Activated CD4-positive, CD25-positive, alpha-beta regulatory T cell (primary cell): Measurements from ENCODE around the gene PAPOLA.
"Not testable (repeated sequence)": the region's sequence is repeated elsewhere in the genome, so short reads cannot be mapped to it uniquely, and the experiment has no call there.

Experiments used
- DNase-seq, 4 experiments: peaks; one replicate each; lab custom pipeline; 2025; lab: John Stamatoyannopoulos, UW

Gene PAPOLA

DNA sequence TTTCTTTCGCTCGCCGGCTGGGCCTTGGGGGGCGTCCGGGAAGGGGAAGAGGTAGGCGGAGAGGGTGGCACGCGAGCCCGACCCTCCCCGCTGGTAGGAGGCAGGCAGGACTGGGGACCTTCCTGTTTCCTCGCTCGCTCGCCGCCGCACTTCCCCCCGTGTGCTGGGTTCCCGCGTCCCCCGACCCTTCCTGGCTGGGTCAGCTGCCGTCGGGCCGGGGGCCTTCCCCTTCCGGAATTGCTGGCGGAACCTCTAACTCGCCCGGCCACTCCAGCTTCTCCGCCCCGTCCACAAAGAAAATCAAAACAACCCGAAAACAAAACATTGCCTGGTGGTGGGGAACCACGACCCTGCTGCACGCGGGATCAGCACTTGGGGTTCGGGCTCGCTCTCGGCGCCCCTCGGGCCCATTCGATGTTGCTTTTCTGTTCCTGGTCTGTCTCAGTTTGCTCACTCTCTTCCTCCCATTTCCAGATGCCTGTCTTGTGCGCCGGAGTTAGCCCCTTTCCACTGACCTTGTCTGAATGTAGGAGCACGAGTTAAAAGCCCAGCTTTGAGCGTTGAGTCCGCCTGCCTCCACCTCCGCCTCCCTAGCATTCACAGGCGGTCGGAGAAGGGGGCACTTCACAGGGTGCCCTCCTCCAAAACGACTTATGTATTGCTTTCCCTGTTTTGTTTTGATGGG lies 581 bp downstream of the PAPOLA start:
- DNase-seq: peak in 2 of 4 experiments; percentile 22 to 35

DNA sequence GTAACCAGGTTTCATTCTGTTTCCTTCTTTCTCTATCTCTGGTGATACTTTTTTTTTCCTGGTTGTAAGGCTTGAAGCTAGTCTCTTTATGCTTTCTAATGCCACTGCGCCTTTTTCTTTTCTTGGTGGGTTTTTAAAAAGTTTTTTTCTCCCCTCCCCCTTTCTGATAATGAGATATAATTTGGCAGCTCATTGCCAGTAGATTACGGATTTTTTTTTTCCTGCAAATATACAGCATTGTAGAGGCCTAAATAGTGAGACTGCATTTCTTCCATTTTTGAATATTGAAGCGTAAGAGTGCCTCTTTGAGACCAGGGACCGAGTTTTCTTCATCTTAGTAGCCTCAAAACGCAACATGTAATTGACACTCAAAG lies 1.1 kb downstream of the PAPOLA start:
- no peak for DNase-seq

DNA sequence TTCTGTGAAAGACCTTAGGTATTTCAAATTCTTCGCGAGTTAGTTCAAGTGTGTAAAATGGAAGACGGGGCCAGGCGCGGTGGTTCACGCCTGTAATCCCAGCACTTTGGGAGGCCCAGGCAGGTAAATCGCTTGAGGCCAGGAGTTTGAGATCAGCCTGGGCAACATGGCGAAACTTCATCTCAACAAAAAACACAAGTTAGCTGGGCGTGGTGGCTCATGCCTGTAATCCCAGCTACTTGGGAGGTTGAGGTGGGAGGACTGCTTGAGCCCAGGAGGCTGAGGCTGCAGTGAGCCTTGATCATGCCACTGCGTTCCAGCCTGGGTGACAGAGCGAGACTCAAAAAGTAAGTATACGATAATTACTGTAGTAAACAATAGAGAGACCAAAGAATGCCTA lies 2.2 kb downstream of the PAPOLA start:
- DNase-seq: not testable (repeated sequence)

DNA sequence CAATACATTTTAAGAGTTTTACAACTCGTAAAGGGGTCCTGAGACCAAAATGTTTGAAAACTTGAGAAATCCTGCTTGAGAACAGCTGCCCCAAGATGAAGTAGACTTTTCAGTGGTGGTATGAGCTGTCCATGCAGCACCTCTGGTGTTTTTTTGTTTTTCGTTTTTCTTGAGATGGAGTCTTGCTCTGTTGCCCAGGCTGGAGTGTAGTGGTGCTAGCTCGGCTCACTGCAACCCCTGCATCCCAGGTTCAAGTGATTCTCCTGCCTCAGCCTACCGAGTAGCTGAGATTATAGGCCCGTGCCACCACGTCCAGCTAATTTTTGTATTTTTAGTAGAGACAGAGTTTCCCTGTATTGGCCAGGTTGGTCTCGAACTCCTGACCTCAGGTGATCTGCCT lies 5.5 kb downstream of the PAPOLA start:
- no peak for DNase-seq

DNA sequence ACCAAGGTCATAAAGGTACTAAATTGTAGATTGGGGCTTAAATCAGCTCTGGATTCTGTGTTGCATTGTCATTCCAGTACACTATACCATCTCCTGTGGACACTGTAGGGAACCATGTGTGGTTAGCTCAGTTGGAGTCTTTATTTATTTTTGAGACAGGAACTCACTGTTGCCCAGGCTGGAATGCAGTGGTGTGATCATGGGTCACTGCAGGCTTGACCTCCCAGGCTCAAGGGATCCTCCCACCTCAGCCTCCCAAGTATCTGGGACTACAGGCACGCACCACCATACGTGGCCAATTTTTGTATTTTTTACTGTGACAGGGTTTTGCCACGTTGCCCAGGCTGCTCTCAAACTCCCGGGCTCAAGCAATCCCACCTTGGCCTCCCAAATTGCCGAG lies 6.7 kb downstream of the PAPOLA start:
- DNase-seq: no peak

DNA sequence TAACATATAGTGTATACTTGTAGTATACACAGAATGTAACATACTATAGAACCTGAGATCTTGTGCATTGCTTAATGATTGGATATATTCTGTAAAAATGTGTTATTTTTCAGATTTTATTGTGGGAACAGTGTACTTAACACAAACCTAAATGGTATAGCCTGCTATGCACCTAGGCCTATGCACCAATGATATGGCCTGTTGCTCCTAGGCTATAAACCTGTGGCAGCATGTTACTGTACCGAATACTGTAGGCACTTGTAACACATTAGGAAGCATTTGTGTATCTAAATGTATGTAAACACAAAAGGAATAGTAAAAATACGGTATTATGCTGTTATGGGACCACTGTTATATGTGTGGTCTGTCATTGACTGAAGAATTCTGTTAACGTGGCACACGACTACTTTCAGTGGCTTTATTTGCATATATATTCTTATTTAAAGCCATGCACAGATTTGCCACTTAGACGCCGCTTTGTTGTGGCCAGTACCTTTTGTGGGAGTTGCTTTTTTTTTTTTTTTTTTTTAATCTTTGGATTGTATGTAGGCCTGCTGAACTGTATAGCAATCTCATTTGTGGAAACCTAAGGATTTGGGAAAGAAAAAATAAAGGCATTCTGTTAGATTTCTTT lies 7.4 kb downstream of the PAPOLA start:
- no peak for DNase-seq

DNA sequence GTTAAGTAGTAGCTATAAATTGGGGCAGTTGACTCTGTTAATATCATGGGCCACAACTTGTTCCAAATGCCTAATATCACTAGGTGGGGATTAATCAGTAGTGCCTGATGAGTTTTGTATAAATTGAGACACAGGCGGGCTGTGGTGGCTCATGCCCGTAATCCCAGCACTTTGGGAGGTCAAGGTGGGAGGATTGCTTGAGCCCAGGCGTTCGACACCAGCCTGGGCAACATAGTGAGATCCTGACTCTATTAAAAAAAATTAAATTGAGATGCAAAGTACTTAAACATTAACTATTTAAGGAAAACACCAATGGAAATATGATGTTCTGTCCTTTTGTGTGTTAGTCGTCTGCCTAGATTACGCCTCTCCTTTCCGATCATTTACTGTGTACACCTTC lies 9.0 kb downstream of the PAPOLA start:
- no peak for DNase-seq

DNA sequence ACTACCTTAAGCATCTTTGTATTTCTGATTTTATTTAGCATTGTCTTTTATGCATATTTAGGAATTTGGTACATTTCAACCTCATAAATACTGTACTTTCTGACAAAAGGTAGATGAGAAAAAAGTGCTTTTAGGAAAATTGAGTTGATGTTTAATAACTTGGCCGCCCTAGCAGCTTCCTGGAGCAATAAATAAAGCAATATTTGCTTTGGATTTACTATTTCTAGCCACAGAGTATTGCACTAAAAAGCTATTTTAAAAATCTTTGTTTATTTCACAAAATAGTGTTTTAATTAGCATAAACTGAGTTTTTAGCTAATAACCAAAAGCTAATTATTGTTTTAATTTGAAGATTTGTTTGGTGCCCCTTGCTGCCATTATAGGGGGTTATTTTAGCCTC lies 9.5 kb downstream of the PAPOLA start:
- DNase-seq: no peak

DNA sequence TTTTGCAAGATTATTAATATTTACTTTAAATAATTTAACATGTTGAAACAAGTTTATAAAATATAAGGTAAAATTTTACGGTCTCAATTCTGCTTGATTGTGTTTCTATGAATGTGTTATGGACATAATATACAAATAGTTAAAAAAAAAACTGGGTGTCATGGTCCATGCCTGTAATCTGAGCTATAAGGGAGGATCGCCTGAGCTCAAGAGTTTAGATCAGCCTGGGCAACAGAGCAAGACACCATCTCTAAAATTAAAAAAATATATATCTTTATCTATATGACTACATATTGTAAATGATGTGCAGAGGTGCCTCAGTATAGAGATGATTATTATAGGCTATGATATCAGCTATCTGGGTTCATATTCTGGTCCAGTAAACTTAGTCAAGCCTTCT lies 9.9 kb downstream of the PAPOLA start:
- no peak for DNase-seq

DNA sequence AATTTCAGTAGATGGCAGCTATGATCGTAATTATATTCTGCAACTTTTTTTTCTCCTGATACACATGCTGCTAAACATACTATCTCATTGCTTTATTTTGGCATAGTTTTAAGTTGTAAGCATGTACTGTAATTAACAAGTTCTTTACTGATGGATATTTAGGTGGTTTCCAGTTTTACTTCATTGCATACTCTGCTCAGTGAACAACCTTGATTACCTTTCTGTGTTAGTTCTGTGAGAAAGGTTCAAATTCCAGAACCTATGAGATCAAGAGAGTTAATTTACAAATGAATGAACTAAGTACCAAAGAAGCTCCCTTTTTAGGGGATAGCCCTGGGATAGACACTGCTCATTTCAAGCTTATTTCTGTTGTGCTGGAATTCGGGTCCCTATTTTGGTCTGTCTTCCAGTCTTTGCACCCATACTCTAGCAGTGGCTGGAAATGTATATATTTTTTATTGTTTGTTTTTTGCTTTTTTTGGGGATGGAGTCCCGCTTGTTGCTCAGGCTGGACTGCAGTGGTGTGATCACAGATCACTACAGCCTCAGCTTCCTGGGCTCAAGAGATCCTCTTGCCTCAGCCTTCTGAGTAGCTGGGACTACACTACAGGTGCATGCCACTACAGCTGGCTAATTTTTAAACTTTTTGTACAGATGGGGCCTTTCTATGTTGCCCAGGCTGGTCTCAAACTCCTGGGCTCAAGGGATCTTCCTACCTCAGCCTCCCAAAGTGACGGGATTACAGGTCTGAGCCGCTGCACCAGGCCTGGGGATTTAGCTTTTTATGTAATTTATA lies 10.6 kb downstream of the PAPOLA start:
- no peak for DNase-seq

DNA sequence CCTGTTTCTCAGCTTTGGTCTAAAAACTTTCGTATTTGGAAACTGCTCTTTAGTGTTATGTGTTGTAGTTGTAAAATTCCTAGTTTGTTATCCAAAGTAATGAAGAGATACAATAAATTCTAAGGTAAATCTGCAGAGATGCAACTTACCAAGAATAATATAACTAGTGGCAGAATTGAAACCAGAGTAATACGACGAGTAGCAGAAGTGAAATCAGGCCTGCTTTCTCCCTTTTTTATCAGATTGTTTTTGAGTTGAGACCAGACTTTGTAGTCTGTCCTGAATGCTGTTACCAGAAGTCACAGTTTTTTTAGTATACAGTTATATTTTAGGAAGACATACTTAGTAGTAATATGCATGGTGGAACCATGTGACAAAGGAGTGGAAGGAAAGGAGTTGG lies 12.5 kb downstream of the PAPOLA start:
- DNase-seq: no peak

DNA sequence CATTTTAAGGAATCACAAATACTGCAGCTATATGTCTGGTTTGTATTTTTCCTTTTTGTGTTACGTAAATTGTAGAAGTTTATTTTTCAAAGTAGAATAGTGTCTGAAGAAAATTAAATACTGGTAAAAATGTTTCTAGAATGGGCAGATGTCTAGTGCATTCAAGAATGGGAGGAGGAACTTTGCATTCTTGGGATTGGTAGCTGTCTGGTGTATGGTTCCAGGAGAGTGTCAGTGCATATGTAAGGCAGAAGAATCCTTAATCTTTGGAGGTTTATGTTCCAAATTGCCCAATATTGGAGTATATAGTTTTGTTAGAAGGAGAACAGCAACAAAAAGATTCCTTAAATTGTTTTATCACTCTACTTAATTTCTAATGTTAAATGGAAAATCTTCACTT lies 13.5 kb downstream of the PAPOLA start:
- DNase-seq: no peak

DNA sequence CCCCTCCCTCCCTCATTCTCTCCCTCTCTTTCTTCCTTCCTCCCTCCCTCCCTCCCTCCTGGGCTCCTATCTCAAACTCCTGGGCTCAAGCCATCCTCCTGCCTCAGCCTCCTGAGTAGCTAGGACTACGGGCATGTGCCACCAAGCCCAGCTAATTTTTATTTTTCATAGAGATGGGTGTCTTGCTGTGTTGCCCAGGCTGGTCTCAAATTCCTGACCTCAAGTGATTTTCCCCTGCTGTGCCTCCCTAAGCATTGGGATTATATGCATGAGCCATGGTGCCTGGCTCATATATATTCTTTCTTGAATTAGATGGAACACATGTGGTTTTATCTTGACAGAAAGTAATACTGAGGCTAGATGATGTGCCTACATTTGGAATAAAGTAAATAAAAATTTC lies 14.2 kb downstream of the PAPOLA start:
- no peak for DNase-seq

DNA sequence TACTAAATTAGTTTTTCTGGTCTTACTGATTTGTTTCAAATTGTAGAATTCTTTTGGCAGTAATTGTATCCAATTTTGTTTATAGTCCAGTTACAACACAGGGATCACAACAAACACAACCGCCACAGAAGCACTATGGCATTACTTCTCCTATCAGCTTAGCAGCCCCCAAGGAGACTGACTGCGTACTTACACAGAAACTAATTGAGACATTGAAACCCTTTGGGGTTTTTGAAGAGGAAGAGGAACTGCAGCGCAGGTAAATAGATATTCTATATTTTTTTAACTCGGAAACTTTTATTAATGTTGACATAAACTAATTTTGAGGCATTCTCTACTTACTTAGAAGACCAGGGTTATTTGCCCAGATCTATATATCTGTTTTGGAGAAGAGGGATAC lies 17.8 kb downstream of the PAPOLA start:
- DNase-seq: no peak

DNA sequence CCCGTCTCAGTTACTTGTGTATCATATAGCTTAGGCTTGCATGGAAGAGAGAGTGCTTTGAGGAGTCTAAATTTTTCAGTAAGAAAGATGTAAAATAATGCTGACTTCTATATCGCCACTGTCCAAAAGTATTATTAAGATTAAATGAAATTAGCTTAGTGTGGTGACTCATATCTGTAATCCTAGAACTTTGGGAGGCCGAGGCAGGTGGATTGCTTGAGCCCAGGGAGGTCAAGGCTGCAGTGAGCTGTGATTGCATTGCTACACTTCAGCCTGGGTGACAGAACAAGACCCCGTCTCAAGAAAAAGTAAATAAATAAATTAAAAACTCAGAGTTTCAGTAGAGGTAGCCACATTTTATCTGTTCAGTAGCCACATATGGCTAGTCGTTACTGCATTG lies 23.3 kb downstream of the PAPOLA start:
- DNase-seq: no peak

DNA sequence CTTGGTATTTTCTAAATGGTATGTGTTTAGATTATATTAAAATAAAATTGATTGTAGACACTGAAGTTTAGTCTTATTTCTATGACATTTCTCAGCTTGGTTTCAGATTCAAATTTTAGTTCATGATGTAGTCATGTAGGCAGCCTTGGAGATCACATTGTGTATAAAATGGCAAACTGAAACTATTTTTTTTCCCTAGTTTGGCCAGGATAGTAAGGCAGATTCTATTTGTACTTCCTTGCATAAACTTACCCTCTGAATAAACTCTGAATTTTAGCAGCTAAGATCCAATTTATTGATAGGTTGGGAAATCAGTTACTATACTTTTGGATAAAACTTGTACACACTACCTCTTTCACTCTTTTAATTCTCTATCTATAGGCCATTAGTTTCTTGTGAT lies 30.4 kb downstream of the PAPOLA start:
- no peak for DNase-seq

DNA sequence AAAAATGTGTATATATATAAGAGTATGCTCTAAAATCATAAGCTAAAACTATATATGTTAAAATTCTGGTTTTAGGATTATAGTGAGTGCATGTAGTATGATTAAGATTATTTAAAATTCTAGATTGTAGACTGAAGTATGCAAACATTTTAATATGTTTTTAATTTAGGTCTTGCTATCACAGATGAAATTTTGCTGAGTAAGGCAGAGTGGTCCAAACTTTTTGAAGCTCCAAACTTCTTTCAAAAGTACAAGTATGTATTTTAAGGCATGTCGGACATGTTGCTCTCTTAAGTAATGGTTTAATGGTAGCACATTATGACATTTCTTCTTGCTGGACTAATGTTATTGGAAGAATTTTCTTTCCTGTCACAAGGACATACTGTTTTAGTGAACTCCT lies 34.6 kb downstream of the PAPOLA start:
- no peak for DNase-seq

DNA sequence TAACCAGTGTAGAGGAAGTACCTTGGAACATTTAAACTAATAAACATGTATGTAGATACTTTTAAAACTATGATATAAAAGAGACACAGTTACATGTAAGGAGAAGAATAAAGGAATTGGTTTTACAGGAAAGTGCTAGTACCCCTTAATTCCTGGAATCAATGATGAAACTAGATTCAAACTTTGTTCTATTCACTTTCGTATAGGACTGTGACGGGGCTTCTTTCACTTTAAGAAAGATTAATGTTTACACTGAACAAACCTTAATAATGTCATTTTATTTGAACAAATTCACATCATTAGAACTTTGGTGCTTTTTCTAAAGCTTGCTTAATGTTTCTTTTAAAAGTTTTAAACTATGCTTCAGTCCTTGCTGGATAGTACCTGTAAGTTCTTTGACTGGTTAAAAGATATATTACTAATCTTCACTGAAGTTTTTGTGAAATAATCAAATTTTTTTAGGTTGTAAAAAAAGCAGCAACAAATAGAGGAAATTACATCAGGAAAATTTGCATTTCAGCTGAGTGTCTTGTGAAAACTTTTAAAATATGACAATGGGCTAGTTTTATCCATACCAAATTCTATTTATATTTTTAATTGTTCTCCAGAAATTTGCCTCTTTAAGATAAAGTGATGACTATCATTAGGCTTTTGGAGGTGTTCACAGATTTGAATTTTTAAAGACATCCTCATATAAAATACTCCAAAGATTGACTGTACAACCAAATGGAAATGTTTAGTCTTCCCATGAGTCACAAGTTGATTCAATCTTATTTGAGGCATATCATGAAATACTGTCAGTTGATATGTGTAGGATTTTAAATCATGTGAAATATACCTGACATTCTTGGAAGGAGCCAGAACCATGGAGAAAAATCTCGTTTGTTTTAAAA lies 36.2 kb downstream of the PAPOLA start:
- no peak for DNase-seq

DNA sequence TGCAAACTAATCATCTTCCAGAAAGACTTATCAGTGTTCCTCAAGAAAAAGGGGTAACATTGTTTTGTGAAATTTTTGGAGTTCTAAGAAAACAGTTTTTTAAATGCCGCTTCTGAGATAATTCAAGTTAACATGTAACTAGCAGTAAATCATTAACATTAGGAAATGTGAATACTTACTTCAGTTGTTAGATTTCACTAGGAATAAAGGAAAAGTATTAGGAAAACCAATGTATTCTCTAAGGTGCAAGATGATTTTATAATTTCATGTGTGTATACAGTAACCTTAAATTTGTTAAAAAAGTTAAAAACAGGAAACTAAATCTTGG lies 36.8 kb downstream of the PAPOLA start:
- DNase-seq: no peak

DNA sequence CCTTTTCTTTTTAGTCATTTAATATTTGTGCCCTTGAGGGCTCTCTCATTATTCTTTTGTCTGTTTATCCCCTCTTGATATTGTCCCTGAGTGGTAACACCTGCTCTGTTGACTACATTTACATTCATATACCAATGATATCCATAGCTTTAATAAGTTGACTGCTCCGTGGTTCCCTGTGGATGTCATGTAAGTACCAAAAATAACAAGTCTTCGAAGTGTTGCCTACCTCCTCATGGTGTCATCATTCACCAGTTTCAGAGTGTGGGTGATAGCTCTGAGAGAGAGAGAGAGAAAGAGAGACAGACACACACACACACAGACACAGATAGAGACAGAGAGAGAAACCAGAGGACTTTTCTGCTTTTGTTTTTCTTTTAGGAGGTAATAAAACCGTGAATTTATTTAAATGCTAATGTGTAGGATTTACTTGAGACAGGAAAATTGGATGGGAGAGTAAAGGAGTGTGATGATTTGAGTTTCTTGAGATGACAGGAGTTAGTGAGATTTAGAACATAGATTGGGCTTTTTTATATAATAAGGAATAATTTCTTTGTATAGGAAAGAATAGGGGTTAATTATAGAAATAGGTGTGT lies 52.2 kb downstream of the PAPOLA start:
- DNase-seq: no peak

DNA sequence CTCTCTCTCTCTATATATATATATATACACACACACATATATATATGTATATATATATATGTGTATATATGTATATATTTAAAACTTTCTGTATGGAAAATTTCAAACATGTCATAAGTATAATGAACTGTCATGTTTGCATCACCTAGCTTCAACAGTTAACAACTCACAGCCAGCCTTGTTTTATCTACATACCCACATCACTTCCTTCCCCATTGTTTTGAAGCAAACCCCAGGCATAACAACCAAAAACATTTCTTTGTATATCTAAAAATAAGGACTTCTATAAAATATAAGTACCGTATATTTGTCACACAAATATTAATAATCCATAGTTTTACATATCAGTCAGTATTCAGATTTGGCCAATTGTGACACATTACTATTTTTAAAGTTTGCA lies 57.4 kb downstream of the PAPOLA start:
- no peak for DNase-seq

DNA sequence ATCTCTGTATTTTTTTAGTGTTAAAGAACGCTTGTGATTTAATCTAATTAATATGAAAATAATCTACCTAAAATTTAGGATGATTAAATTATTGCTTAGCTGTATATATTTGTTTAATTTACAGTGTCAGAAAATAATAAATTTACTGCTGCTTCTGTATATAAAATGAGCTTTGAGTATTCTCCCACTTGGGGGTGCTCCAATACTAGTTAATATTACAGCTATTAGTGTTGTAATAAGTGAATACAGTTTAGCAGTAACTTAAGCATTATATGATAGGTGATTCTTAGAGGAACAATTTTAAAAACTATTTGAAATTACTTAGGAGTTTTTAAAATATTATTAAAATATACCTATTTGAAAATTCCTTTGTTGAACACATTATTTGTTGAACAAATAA lies 62.2 kb downstream of the PAPOLA start:
- DNase-seq: no peak
